Subcutaneous adipose tissue (tissue), 4 donors: ENCODE results near the gene OLIG2. TPM values are rescaled to one million over a fixed set of nuclear protein-coding genes. Genes with fewer than 3 reads are reported as not detected.

Experiments
- CTCF ChIP-seq: fragments of 450-650 bp; IDR thresholded peaks from one replicate; pipeline ENCODE4 v1.5.1; 2016; ENCODE audit warnings: low read depth, mild to moderate bottlenecking, control low read depth, antibody characterized with exemption, moderate library complexity
- total RNA-seq, 4 donors: library from RNA; depleted of rRNA; stranded (reverse); fragments of >200 nt; gene quantifications; one replicate each; pipeline ENCODE4 v1.1.0, GENCODE V29; 2016

OLIG2 gene
- total RNA-seq, 4 donors from 2014 or later, result not detected

- TF ChIP-seq CTCF, result no peak
These were observed 46.1 kb downstream of the OLIG2 start for GRCh38 chr21:33071770-33072306.

GRCh38 chr21:33073636-33074035, 47.9 kb downstream of the OLIG2 start:
- TF ChIP-seq CTCF, result no peak

GRCh38 chr21:33075128-33075527, 49.4 kb downstream of the OLIG2 start:
- TF ChIP-seq CTCF, result no peak

GRCh38 chr21:33075596-33076195, 50.0 kb downstream of the OLIG2 start:
- TF ChIP-seq CTCF, result no peak

- TF ChIP-seq CTCF, result no peak
These were observed 51.0 kb downstream of the OLIG2 start for GRCh38 chr21:33076600-33077329.

Other genes starting within 250 kb of the OLIG2 start
- not detected for gene OLIG1, start 44.2 kb downstream of the OLIG2 start, total RNA-seq
- 10 to 100 TPM; 12.6 to 41.5 (median 13.8) TPM for gene IFNAR2, start 204.0 kb downstream of the OLIG2 start, total RNA-seq
- gene IL10RB, start 240.4 kb downstream of the OLIG2 start, total RNA-seq, result 10 to 100 TPM; 19.8 to 83.8 (median 35.1) TPM